GM12878 (cell line): ENCODE results near the gene MUC5B. TPM values are rescaled to one million over a fixed set of nuclear protein-coding genes. Genes with fewer than 3 reads are reported as not detected.

Source experiments
- ATAC-seq: fragments of 200-7000 bp; cut with Tn5 transposase; 3 replicates; pipeline ENCODE4 v1.9.1; 2020; ENCODE audit warnings: mild to moderate bottlenecking, moderate library complexity
- BruUV-seq: library from RNA; stranded (reverse); fragments of 400-500 nt; replicated peaks from 2 replicates; lab custom pipeline; 2021; lab: Mats Ljungman, UMichigan
- CTCF ChIA-PET: fragments of 300-600 bp; sonication (Branson Sonifier 250); formaldehyde crosslinking; extraction: SDS; loops from one replicate; lab custom pipeline; 2021; ENCODE audit warnings: inconsistent platforms; lab: Yijun Ruan, JAX
- POLR2A ChIA-PET: fragments of 350-600 bp; formaldehyde crosslinking; extraction: SDS; loops from one replicate; lab custom pipeline; 2021; ENCODE audit warnings: inconsistent platforms; lab: Charles Lee
- RAD21 ChIA-PET: fragments of 300-600 bp; sonication (Branson Sonifier 250); formaldehyde crosslinking; loops from one replicate; lab custom pipeline; 2023; ENCODE audit warnings: antibody characterized with exemption; ENCODE audit not compliant: unreplicated experiment; lab: Charles Lee
- SMC1A ChIA-PET: fragments of 300-600 bp; sonication (Branson Sonifier 250); formaldehyde crosslinking; loops from one replicate; lab custom pipeline; 2023; ENCODE audit not compliant: unreplicated experiment, uncharacterized antibody; lab: Charles Lee
- DNase-seq: peaks from one replicate; pipeline ENCODE4 v3.0.0-alpha.2; 2011; ENCODE audit warnings: low read depth, low spot score
- FAIRE-seq: peaks from 3 replicates; lab custom pipeline; 2011; peaks lifted over from hg19 to GRCh38; lab: Jason Lieb, UNC
- H2AFZ ChIP-seq: 2 replicates; pipeline ENCODE4 v1.6.0; 2011; ENCODE audit warnings: low read depth, low read length, control low read depth; ENCODE audit not compliant: control insufficient read depth
- H3K27ac ChIP-seq: 2 replicates; pipeline ENCODE4 v1.5.1; 2011; ENCODE audit warnings: control low read depth; ENCODE audit not compliant: control insufficient read depth, insufficient read depth
- H3K27me3 ChIP-seq, 2 experiments: replicated peaks in 1 of 2; 2 replicates each; pipeline versions ENCODE4 v1.6.0 to v1.6.1; 2011; ENCODE audit warnings: low read length in 1 of 2; ENCODE audit not compliant: control insufficient read depth in 2 of 2, insufficient read depth in 2 of 2
- H3K36me3 ChIP-seq, 2 experiments: 2 replicates each; pipeline ENCODE4 v1.5.1; 2011; ENCODE audit warnings: low read length in 1 of 2; ENCODE audit not compliant: control insufficient read depth in 2 of 2, insufficient read depth in 2 of 2
- H3K4me1 ChIP-seq: 2 replicates; pipeline ENCODE4 v1.6.1; 2011; ENCODE audit warnings: mild to moderate bottlenecking, low read length, moderate library complexity, mixed read lengths; ENCODE audit not compliant: control insufficient read depth, insufficient read depth
- H3K4me2 ChIP-seq: 2 replicates; pipeline ENCODE4 v1.6.0; 2011; ENCODE audit warnings: control low read depth; ENCODE audit not compliant: control insufficient read depth, insufficient read depth
- H3K4me3 ChIP-seq: fragments of 200-600 bp; sonication (generic); 2 replicates; pipeline ENCODE4 v1.5.1; 2016
- H3K79me2 ChIP-seq: 2 replicates; pipeline ENCODE4 v1.6.0; 2011; ENCODE audit warnings: low read length; ENCODE audit not compliant: control insufficient read depth, insufficient read depth
- H3K9ac ChIP-seq: 2 replicates; pipeline ENCODE4 v1.8.0; 2011; ENCODE audit warnings: low read length, control low read depth, mixed read lengths; ENCODE audit not compliant: control insufficient read depth, insufficient read depth
- H3K9me3 ChIP-seq: replicated peaks from 3 replicates; pipeline ENCODE4 v1.5.1; 2011; ENCODE audit warnings: mild to moderate bottlenecking, low read length; ENCODE audit not compliant: control insufficient read depth, insufficient read depth
- H4K20me1 ChIP-seq: 2 replicates; pipeline ENCODE4 v1.6.0; 2011; ENCODE audit not compliant: control insufficient read depth, insufficient read depth
- BCL3 ChIP-seq: IDR thresholded peaks from 2 replicates; pipeline ENCODE4 v1.6.1; 2011; ENCODE audit warnings: borderline replicate concordance, low read depth, mild to moderate bottlenecking, moderate library complexity, low read length; ENCODE audit not compliant: insufficient read depth, poor library complexity, severe bottlenecking
- BRCA1 ChIP-seq: IDR thresholded peaks from 2 replicates; pipeline ENCODE4 v1.6.1; 2011; ENCODE audit warnings: low read depth, low read length, improper control_type of control experiment
- CBFB ChIP-seq: IDR thresholded peaks from 2 replicates; pipeline ENCODE4 v1.6.1; 2016; ENCODE audit warnings: antibody characterized with exemption, low read depth
- CEBPB ChIP-seq, 2 experiments: fragments of 150-350 bp in 1 of 2; IDR thresholded peaks; 2 replicates each; pipeline ENCODE4 v1.6.1; 2012 to 2014; ENCODE audit warnings: low read depth in 2 of 2, low read length in 2 of 2, borderline replicate concordance in 1 of 2, inconsistent platforms in 1 of 2
- CUX1 ChIP-seq: IDR thresholded peaks from 2 replicates; pipeline ENCODE4 v1.6.1; 2012; ENCODE audit warnings: improper control_type of control experiment, low read depth, low read length; ENCODE audit not compliant: insufficient replicate concordance
- E2F8 ChIP-seq: fragments of 450-650 bp; IDR thresholded peaks from 2 replicates; pipeline ENCODE4 v1.6.1; 2018; ENCODE audit warnings: mild to moderate bottlenecking, low read depth, moderate library complexity; ENCODE audit not compliant: partially characterized antibody
- HDGF ChIP-seq: fragments of 450-650 bp; IDR thresholded peaks from 2 replicates; pipeline ENCODE4 v1.6.1; 2016; ENCODE audit warnings: antibody characterized with exemption
- LARP7 ChIP-seq: fragments of 450-650 bp; IDR thresholded peaks from 2 replicates; pipeline ENCODE4 v1.6.1; 2017; ENCODE audit warnings: mild to moderate bottlenecking
- NFYB ChIP-seq: IDR thresholded peaks from 2 replicates; pipeline ENCODE4 v1.6.1; 2011; ENCODE audit warnings: low read depth, mild to moderate bottlenecking, low read length, improper control_type of control experiment, moderate library complexity; ENCODE audit not compliant: insufficient read depth
- SIX5 ChIP-seq: IDR thresholded peaks from 2 replicates; pipeline ENCODE4 v1.6.1; 2011; ENCODE audit warnings: mild to moderate bottlenecking, low read depth, low read length, moderate library complexity; ENCODE audit not compliant: severe bottlenecking
- ZNF24 ChIP-seq: fragments of 450-650 bp; IDR thresholded peaks from 2 replicates; pipeline ENCODE4 v1.6.1; 2017; ENCODE audit warnings: antibody characterized with exemption, mild to moderate bottlenecking
- WGBS: methylation state at CpG from one replicate; pipeline ENCODE4 v1.1.6; 2016; ENCODE audit warnings: low lambda C conversion rate; ENCODE audit not compliant: insufficient replicate concordance, insufficient coverage; ENCODE audit errors: missing lambda C conversion rate; 5-methylcytosine and 5-hydroxymethylcytosine counted together
- in situ Hi-C: fragments of 300-500 bp; cut with MboI; formaldehyde crosslinking; loops from 9 replicates; pipeline ENCODE4 v1.14.3; 2018; ENCODE audit warnings: mixed read lengths
- intact Hi-C: fragments of 100-400 bp; cut with micrococcal nuclease; formaldehyde crosslinking; loops from one replicate; pipeline ENCODE4 v1.14.2; 2022; ENCODE audit not compliant: unreplicated experiment
- polyA plus RNA-seq, 11 experiments: library from polyadenylated mRNA; depleted of rRNA in 4 of 11; unstranded in 6 of 11; stranded (reverse) in 5 of 11; fragments of >200 nt; fragmentation: Nextera tagmentation in 4 of 11; fragmentation: Illumina TruSeq in 1 of 11; extraction: Ambion mirVana in 4 of 11; extraction: Trizol in 1 of 11; gene quantifications; 1 replicate in 1 of 11; 2 replicates in 10 of 11; pipeline versions ENCODE4 v1.2.1 to v1.2.3, GENCODE V29; 2011 to 2016; ENCODE audit warnings: inconsistent platforms in 2 of 11, missing spikeins in 2 of 11, low read depth in 1 of 11
- total RNA-seq, 4 experiments: library from RNA; depleted of rRNA in 3 of 4; stranded (reverse); fragments of >200 nt in 3 of 4; fragmentation: Illumina TruSeq in 1 of 4; extraction: Trizol in 1 of 4; gene quantifications; 2 replicates each; pipeline versions ENCODE4 v1.2.1 to v1.2.3, GENCODE V29; 2013 to 2021
- TF ChIP-seq, protein P1 (sequence below): IDR thresholded peaks from 2 replicates; pipeline ENCODE4 v1.6.1; 2011; ENCODE audit warnings: low read depth, mild to moderate bottlenecking, low read length, moderate library complexity, borderline replicate concordance; ENCODE audit errors: extremely low read depth

The MUC5B gene
- total and polyA plus RNA-seq, 10 of the 15 experiments (the other 5 are each of a cell fraction or from before 2014, with no cell fraction given) = 1.5 TPM; not detected in 9

DNA sequence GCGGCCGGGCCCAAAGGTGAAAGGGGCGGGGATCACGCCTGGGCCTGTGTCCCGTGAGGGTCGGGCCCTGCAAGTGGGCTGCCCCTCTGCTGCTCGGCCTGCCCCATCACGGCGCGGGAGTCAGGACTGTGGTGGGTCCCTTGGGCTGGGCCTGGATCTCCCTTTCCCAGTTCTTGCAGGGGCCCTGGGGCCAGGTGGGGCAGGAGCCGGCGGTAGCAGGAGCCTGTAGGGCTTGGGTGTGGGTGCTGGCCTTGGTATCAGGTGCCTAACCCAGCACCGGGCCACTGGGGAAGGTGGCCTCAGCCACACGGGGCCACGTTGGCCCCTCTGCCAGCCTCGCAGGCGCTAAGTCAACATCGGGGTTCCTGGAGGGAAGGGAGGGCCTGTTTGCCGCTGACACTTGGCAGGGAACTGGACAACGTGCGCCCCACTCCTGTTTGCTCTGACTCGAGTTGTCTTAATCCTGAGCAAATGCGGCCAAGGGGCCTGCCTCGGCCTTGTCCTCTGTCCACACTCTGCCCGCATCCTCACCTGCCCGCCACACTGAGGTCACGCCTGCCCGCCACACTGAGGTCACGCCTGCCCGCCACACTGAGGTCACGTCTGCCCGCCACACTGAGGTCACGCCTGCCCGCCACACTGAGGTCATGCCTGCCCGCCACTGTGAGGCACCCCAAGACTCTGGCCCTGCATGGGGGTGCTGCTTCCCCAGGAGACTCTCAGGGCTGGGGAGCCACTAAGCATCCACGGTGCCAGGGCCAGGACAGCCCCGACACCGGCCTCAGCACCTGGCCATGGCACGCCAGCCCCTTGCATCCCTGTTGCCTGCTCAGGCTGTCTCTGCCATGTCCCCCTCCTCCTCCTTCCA, 14.2 kb upstream of the MUC5B start:
- Histone ChIP-seq H4K20me1 (no peaks in the 10 kb centered on the region), H3K4me1 (no peaks in the 10 kb centered on the region), H2AFZ (no peak overlapping the region), H3K36me3 (no peaks in the 10 kb centered on the region), H3K27ac (no peak overlapping the region), H3K9me3 (no peaks in the 10 kb centered on the region; the same call in 2 of the 3 replicates), H3K9ac (no peak overlapping the region), H3K27me3 (no peaks in the 10 kb centered on the region), H3K4me2 (no peak overlapping the region), H3K4me3 (no peak overlapping the region), H3K79me2 (no peaks in the 10 kb centered on the region)
- WGBS = 68% methylated on average over 39 of the region's 39 CpGs
- FAIRE-seq (no peak), ATAC-seq (no peak), DNase-seq (no peak)
- in situ Hi-C loops = no loop called here
- ChIA-PET RAD21 (no interaction called here), CTCF (no interaction called here), SMC1A (no interaction called here), POLR2A (no interaction called here)
- TF ChIP-seq BRCA1 = no peak
- no peak for TF ChIP-seq SIX5
- TF ChIP-seq NFYB = no peak
- TF ChIP-seq BCL3 = no peak
- TF ChIP-seq CUX1 = no peak
- TF ChIP-seq CBFB = no peak
- TF ChIP-seq HDGF = no peak
- no peak for TF ChIP-seq E2F8
- no peak for TF ChIP-seq ZNF24
- TF ChIP-seq, protein P1, sequence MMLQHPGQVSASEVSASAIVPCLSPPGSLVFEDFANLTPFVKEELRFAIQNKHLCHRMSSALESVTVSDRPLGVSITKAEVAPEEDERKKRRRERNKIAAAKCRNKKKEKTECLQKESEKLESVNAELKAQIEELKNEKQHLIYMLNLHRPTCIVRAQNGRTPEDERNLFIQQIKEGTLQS = no peak
- no peak for TF ChIP-seq LARP7
- TF ChIP-seq CEBPB (IDR thresholded peaks at IDR 0.05; ENCODE audit: borderline replicate concordance in 1 of 2, low read depth in 2 of 2, low read length in 2 of 2) = no peak
- BruUV-seq = no TSS peak
- intact Hi-C loops = no loop called here
